Mononuclear cell (primary cell): ENCODE data around the gene PHTF2. TPM values are rescaled to one million over a fixed set of nuclear protein-coding genes. Genes with fewer than 3 reads are reported as not detected.
"Not testable (repeated sequence)": the region's sequence is repeated elsewhere in the genome, so short reads cannot be mapped to it uniquely, and the experiment has no call there.

Experiments
- H3K27me3 ChIP-seq: 2 replicates; pipeline ENCODE4 v1.6.0; 2011; ENCODE audit warnings: low read length, control low read depth; ENCODE audit not compliant: insufficient read depth
- H3K4me1 ChIP-seq: 2 replicates; pipeline ENCODE4 v1.5.1; 2011; ENCODE audit warnings: mild to moderate bottlenecking, low read length, control low read depth; ENCODE audit not compliant: insufficient read depth
- H3K4me3 ChIP-seq: 2 replicates; pipeline ENCODE4 v1.5.1; 2011; ENCODE audit warnings: mild to moderate bottlenecking, low read length, moderate library complexity
- H3K9me3 ChIP-seq: 2 replicates; pipeline ENCODE4 v1.5.1; 2011; ENCODE audit warnings: low read depth, mild to moderate bottlenecking, control low read depth, low read length
- total RNA-seq: library from RNA; depleted of rRNA; stranded (reverse); fragments of >200 nt; gene quantifications from one replicate; pipeline ENCODE4 v1.2.3, GENCODE V29; 2012

PHTF2 gene
- total RNA-seq, 1 donor = 34.8 TPM

DNA sequence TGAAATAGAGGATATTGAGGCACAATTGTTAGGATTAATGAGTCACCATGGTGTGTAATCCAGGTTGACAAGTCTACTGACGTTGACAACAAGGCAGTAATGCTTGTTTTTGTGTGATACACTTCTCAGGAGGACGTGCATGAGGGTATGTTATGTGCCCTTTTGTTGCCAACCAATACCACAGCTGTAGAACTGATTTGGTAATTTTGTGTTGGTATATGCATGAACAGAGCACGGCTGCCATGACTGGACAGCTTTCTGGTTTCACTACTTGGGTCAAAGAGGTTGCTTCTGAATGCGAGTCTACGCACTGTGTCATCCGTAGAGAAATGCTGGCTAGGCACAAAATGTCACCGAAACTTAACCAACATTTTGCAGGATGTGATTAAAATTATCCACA lies 32.9 kb downstream of the PHTF2 start:
- Histone ChIP-seq H3K4me1 (peaks cover 28% of the 10 kb centered on the region), H3K4me3 (no peak overlapping the region), H3K9me3 (peaks cover 3% of the 10 kb centered on the region), H3K27me3 (no peaks in the 10 kb centered on the region)

DNA sequence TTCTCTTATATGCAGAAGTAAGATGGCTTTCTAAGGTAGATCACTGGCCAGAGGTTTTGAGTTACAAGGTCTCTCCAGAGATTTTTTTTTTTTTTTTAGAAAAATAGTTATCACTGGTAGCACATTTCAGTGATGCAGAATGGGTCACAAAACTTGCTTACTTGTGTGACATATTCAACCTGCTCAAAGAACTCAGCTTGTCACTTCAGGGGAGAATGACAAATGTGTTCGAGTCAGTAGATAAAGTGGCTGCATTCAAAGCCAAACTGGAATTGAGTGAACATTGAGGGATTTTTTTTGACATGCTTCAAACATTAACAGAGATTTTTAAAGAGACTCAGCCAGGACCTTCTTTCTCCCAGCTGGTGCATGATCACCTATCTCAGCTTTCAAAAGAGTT lies 33.4 kb downstream of the PHTF2 start:
- no peaks in the 10 kb centered on the region for H3K9me3 ChIP-seq
- H3K4me1 ChIP-seq = peaks cover 28% of the 10 kb centered on the region
- no peak overlapping the region for H3K4me3 ChIP-seq
- H3K27me3 ChIP-seq = no peaks in the 10 kb centered on the region

DNA sequence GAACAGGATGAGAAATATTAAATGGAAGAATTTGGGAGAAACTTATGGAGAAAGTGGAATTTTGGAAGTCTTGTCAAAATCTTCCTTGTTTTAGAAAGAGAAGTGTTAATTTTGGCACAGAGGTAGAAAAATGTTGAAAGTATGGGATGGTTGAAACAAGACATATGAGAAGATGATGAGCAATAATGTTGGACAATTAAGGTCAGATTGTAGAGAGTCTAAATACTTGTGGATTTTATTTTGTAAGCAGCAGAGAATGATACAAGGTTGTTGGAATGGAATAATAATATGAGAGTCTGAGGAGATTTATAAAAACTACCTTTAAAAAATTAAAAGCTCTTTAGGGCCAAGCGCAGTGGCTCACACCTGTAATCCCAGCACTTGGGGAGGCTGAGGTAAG lies 34.6 kb downstream of the PHTF2 start:
- peaks cover 26% of the 10 kb centered on the region for H3K4me1 ChIP-seq
- H3K9me3 ChIP-seq = no peaks in the 10 kb centered on the region
- H3K27me3 ChIP-seq = no peaks in the 10 kb centered on the region
- no peak overlapping the region for H3K4me3 ChIP-seq

DNA sequence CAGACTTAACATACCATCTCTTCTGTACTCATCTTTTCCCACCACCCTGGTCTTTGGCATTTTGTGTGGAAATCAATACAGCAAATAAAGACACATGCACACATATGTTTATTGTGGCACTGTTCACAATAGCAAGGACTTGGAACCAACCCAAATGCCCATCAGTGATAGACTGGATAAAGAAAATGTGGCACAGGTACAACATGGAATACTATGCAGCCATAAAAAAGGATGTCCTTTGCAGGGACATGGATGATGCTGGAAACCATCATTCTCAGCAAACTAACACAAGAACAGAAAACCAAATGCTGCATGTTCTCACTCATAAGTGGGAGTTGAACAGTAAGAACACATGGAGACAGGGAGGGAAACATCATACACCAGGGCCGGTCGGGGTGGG lies 37.9 kb downstream of the PHTF2 start:
- not testable (repeated sequence) for H3K9me3 ChIP-seq, H3K27me3 ChIP-seq, H3K4me3 ChIP-seq
- peaks cover 25% of the 10 kb centered on the region for H3K4me1 ChIP-seq

DNA sequence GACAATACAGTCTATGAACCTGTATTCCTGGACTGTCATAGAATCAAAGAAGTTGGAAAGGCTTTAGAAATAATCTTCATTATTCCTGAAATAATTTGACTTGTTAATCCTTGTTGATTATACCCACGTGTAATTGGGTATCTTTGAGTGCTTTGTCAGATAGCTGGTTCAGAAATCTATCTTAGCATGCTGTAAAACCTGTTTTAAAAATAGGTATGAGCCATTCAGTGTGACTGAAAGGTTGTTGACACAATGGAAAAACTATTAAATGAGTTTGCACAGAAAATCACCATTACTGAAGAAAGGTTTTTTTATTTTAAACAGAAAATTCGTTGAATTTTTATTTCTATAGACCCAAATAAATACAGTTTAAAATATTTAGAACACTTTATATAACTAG lies 38.7 kb downstream of the PHTF2 start:
- Histone ChIP-seq H3K4me1 (peaks cover 25% of the 10 kb centered on the region), H3K27me3 (no peaks in the 10 kb centered on the region), H3K4me3 (no peak overlapping the region), H3K9me3 (no peaks in the 10 kb centered on the region)

DNA sequence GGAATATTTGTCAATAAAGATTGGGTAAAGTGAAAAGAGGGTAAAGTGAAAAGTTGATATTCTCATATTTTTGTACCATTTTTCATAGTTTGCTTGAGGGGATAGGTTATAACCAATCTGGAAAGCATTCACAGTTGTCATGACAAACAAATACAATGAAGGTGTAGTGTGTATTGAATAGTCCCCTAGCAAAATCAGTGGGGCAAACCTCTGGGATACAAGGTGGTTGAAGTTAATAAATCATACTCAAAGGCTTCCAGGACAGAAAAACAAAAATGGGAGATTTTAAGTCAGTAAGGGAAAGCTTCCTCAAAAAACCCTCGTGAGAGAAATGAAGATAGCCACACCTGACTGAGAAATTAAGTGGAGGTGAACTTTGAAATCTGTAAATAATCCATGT lies 39.4 kb downstream of the PHTF2 start:
- no peaks in the 10 kb centered on the region for H3K9me3 ChIP-seq
- H3K4me3 ChIP-seq = no peak overlapping the region
- H3K27me3 ChIP-seq = no peaks in the 10 kb centered on the region
- H3K4me1 ChIP-seq = peaks cover 25% of the 10 kb centered on the region

DNA sequence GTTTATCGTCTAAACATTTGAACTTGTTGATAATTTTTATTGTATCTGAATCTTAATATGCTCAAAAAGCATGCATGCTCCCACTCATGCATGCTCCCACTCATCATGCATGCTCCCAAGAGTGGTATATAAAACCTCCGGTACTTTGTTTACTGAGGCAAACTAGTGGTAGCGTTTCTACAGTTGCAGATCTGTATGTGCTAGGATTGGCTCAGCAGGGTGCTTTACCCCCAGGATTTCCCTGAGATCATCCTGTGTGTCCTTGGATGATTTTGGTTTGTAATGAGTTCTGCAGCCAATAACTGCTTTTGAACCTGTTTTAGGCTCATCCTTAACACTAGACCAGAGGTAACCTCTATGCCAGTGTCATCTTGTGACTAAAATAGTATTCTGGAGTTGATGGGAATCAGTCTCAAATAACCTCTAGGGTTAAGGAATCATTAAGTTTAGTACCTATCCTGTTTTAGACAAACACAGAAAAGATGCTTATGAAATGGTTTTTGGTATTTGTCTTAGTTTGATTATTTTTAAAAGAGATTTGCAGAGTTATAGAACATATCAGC lies 40.4 kb downstream of the PHTF2 start:
- Histone ChIP-seq H3K4me1 (peaks cover 17% of the 10 kb centered on the region), H3K4me3 (no peak overlapping the region), H3K9me3 (no peaks in the 10 kb centered on the region), H3K27me3 (no peaks in the 10 kb centered on the region)

DNA sequence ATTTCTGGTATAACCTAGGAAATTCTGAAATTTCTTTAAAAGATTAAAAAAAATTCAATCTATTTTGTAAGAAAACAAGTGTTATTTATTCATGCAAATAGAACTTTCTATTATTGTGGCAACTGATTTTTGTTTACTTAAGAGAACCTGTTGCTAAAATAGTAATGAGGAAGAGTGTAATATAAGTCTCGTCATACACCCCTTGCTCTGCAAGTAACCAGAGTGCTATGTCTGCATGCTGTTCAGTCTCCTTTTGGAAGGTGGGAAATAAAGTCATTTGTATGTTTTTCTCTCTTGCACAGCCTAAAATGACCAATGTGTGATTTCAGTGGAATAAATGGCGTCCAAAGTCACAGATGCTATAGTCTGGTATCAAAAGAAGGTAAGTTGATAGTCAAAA lies 41.3 kb downstream of the PHTF2 start:
- Histone ChIP-seq H3K4me1 (peaks cover 8% of the 10 kb centered on the region), H3K9me3 (no peaks in the 10 kb centered on the region), H3K4me3 (no peak overlapping the region), H3K27me3 (no peaks in the 10 kb centered on the region)

DNA sequence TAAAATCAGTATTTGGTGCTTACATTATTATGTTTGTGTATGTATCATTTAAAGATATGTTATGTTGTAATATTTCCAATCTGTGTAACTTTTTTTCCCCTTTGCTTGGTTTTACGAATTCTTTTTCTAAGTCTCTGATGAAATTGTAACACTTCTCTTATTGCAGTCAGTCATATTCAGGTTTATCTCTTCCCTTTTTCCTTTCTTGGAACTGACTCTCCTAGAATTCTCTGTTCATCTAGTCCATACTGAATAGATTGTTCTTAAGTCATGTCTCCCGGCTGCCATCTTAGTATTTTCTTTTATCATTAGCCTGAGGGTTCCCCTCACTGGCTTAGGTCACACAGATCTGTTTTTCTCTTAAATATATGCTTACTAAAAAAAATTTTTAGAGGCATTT lies 44.6 kb downstream of the PHTF2 start:
- no peaks in the 10 kb centered on the region for H3K9me3 ChIP-seq
- no peaks in the 10 kb centered on the region for H3K27me3 ChIP-seq
- H3K4me1 ChIP-seq = peaks cover 8% of the 10 kb centered on the region
- H3K4me3 ChIP-seq = no peak overlapping the region

DNA sequence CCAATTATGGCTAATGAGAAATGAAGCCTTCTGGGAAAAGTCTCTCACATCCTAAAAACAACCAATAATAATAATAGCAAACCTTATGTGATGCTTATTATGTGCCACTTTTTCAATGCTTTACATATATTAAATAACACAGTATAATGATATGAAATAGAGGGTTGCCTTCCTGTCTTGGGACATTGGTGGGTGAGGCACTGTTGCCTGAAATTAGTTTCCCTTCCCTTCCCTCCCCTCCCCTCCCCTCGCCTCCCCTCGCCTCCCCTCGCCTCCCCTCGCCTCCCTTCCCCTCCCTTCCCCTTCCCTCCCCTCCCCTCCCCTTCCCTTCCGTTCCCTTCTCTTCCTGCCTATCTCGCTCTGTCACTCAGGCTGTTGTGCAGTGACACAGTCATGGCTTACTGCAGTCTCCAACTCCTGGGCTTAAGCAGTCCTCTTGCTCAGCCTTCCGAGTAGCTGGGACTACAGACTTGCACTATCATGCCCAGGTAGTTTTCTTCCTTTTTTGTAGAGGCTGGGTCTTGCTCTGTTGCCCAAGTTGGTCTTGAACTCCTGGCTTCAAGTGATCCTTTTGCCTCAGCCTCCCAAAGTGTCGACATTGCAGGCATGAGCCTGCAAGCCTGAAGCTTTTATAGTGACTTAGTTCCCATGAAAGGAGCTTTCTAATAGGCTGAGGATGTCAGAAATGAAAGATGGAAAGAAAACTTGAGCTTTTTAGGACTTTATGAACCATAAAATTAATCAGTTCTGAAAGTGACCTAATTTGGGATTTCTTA lies 47.9 kb downstream of the PHTF2 start:
- Histone ChIP-seq H3K4me3 (no peak overlapping the region), H3K9me3 (no peaks in the 10 kb centered on the region), H3K27me3 (no peaks in the 10 kb centered on the region), H3K4me1 (peaks cover 4% of the 10 kb centered on the region)

DNA sequence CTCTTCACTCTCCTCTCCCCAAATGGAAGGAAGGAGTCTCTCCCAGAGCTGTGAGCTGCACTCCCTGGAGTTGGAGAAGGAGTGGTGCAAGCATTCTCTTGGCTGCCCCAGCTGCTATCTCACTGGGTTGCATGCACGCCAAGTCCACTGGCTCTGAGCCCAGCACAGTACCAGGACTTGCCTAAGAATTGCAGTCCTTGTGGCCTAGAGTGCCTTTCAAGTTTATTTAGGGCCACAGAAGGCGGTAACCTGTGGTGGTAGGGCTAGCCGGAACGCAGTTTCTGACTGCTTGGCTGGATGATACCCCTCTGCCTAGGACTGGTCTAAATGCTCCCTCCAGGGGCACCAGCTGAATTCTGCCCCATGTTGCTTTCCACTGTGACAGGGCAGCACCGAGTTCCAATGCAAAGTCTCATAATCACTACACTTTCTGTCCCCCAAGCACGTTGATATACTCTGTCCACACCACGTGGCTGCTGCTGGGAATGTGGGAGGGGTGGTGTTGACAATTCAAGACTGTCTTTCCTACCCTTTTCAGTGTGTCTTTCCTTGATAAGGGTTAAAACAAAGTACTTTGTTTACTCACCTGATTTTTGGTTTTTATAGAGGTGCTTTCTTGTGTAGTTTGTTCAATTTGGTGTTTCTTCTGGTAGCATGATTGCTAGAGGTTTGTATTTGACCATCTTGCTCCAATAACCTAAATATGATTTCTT lies 57.0 kb downstream of the PHTF2 start:
- Histone ChIP-seq H3K9me3 (no peaks in the 10 kb centered on the region), H3K4me1 (peaks cover 5% of the 10 kb centered on the region), H3K27me3 (no peaks in the 10 kb centered on the region), H3K4me3 (no peak overlapping the region)

DNA sequence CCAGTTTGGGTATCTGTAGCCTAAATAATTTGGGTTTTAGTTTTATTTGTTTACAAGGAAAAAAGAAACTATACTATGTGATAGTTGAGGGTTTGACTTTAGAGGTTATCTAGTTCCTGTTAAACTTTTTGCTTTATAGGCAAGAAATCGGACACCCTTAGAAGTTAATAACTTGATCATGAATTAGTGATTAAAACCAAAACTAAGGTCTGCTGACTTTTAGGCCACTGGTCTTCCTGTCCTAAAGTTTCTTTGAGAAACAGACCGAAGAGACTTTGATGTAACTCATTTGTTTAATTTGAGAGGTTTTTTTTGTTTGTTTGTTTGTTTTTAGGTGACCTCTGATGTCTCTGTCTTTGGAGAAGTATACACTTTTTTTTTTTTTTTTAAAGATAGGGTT lies 59.7 kb downstream of the PHTF2 start:
- Histone ChIP-seq H3K9me3 (no peaks in the 10 kb centered on the region), H3K4me1 (peaks cover 5% of the 10 kb centered on the region), H3K27me3 (no peaks in the 10 kb centered on the region), H3K4me3 (no peak overlapping the region)

DNA sequence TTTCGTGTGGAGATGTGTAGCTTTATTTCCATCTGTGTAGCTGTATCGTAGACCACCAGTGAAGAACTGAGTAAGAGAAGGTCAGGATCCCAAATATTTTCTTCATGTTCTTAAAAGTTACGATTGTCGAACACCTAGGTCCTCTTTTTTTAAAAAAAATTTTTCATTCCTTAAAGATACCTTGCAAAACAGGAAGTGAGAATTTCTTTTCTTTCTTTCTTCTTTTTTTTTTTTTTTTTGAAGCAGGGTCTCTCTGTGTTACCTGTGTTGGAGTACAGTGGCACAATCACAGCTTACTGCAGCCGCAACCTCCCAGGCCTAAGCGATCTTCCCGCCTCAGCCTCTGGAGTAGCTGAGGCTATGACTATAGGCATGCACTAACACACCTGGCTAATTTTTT lies 60.8 kb downstream of the PHTF2 start:
- H3K4me1 ChIP-seq = peaks cover 5% of the 10 kb centered on the region
- H3K9me3 ChIP-seq = no peaks in the 10 kb centered on the region
- no peak overlapping the region for H3K4me3 ChIP-seq
- no peaks in the 10 kb centered on the region for H3K27me3 ChIP-seq

DNA sequence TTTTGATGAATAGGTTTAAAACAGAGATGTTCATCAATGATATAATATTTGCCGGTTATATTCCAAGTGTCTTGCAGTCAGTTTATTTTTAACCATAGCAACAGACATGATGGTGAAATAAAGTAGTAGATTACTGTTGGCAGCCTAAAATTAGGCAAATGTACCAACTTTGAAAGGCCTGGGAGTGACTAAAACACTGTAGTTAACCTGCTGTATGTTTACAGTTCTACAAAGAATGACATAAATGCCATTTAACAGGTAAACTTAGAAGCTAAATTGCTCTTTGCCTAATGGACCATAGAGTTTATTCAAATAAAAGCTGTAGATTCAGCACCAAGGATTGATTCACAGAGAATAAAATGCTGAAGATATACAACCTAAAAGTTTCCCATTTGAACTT lies 64.1 kb downstream of the PHTF2 start:
- Histone ChIP-seq H3K4me1 (peaks cover 8% of the 10 kb centered on the region), H3K9me3 (no peaks in the 10 kb centered on the region), H3K4me3 (no peak overlapping the region), H3K27me3 (no peaks in the 10 kb centered on the region)

DNA sequence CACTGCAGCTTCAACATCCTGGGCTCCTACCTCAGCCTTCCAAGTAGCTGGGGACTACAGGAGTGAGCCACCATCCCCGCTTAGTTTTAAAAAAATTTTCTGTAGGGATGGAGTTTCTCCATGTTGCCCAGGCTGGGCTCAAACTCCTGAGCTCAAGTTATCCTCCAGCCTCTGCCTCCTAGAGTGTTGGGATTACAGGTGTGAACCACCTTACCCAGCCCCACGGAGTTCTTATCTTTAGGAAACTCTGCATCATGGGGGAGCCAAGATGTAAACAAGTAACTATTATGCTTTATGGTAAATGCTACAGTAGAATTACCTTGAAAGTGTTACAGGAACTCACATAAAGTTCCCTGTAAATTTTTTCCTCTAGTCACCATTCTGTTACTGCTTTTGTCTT lies 65.3 kb downstream of the PHTF2 start:
- H3K27me3 ChIP-seq = no peaks in the 10 kb centered on the region
- peaks cover 8% of the 10 kb centered on the region for H3K4me1 ChIP-seq
- H3K4me3 ChIP-seq = no peak overlapping the region
- H3K9me3 ChIP-seq = no peaks in the 10 kb centered on the region

DNA sequence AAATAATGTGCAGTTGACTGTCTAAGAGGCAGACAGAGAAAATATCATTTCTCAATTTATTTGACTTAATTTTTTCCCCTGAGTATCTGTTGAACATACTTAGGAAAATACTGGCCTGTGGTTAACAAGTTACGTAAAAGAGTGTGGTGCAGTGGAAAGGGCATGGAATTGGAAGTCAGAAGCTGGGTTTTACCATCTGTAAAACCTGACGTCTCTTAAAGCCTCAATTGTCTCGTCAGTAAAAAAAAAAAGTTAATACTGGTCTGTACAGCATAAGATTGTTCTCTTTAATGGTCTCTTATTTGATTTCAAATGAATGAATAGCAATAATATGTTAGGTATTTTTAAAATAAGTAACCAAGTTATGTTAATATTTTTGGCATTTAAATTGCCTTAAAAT lies 67.8 kb downstream of the PHTF2 start:
- H3K9me3 ChIP-seq = no peaks in the 10 kb centered on the region
- no peaks in the 10 kb centered on the region for H3K27me3 ChIP-seq
- peaks cover 3% of the 10 kb centered on the region for H3K4me1 ChIP-seq
- H3K4me3 ChIP-seq = no peak overlapping the region
